ENCODE measurements around the gene SORCS3.

- no peak for TF ChIP-seq CTCF (IDR thresholded peaks at IDR 0.05; ENCODE audit: low read length)
- TF ChIP-seq EZH2phosphoT487 (IDR thresholded peaks at IDR 0.05; ENCODE audit: low read length) = no peak
- no peak for TF ChIP-seq EZH2 (optimal IDR thresholded peaks at IDR 0.05; ENCODE audit: low read depth, low read length)
Observed at GRCh38 chr10:105159268-105159667, 518.2 kb downstream of the SORCS3 start.

Measured in MM.1S (cell line).